GM23338 (cell line): Measurements from ENCODE around the gene FAM76B. TPM values are rescaled to one million over a fixed set of nuclear protein-coding genes. Genes with fewer than 3 reads are reported as not detected.

Experiments
- ATAC-seq: fragments of 200-7000 bp; cut with Tn5 transposase; 3 replicates; pipeline ENCODE4 v1.9.1; 2020
- DNase-seq: peaks from one replicate; pipeline ENCODE4 v3.0.0-alpha.2; 2015; ENCODE audit warnings: low spot score
- H2AFZ ChIP-seq: fragments of 200-600 bp; sonication (generic); 2 replicates; pipeline ENCODE4 v1.8.0; 2016; ENCODE audit warnings: antibody characterized with exemption, mild to moderate bottlenecking, moderate library complexity
- H3F3A ChIP-seq: fragments of 200-600 bp; sonication (generic); replicated peaks from 2 replicates; pipeline ENCODE4 v1.8.0; 2017; ENCODE audit warnings: antibody characterized with exemption, mixed run types, low read depth
- H3K27ac ChIP-seq: fragments of 200-600 bp; sonication (generic); 2 replicates; pipeline ENCODE4 v1.6.1; 2016; ENCODE audit warnings: low read depth
- H3K27me3 ChIP-seq: fragments of 200-600 bp; sonication (generic); 2 replicates; pipeline ENCODE4 v1.8.0; 2016; ENCODE audit warnings: mild to moderate bottlenecking, mixed run types, moderate library complexity; ENCODE audit not compliant: insufficient read depth
- H3K36me3 ChIP-seq: fragments of 200-600 bp; sonication (generic); 2 replicates; pipeline ENCODE4 v1.8.0; 2016; ENCODE audit warnings: mild to moderate bottlenecking; ENCODE audit not compliant: insufficient read depth
- H3K4me1 ChIP-seq: fragments of 200-600 bp; sonication (generic); 2 replicates; pipeline ENCODE4 v1.8.0; 2016; ENCODE audit warnings: mild to moderate bottlenecking, moderate library complexity; ENCODE audit not compliant: insufficient read depth
- H3K4me2 ChIP-seq: fragments of 200-600 bp; sonication (generic); 2 replicates; pipeline ENCODE4 v1.7.1; 2017; ENCODE audit warnings: mixed run types
- H3K4me3 ChIP-seq: fragments of 200-600 bp; sonication (generic); 2 replicates; pipeline ENCODE4 v1.6.1; 2016; ENCODE audit warnings: mixed run types
- H3K79me2 ChIP-seq: fragments of 200-600 bp; sonication (generic); replicated peaks from 2 replicates; pipeline ENCODE4 v1.8.0; 2017; ENCODE audit warnings: mild to moderate bottlenecking; ENCODE audit not compliant: insufficient read depth
- H3K9me2 ChIP-seq: fragments of 200-600 bp; sonication (generic); 2 replicates; pipeline ENCODE4 v1.8.0; 2017; ENCODE audit not compliant: insufficient read depth
- H4K20me1 ChIP-seq: fragments of 200-600 bp; sonication (generic); replicated peaks from 2 replicates; pipeline ENCODE4 v1.8.0; 2017; ENCODE audit warnings: mild to moderate bottlenecking; ENCODE audit not compliant: insufficient read depth
- H3K27ac Mint-ChIP-seq: 2 replicates; pipeline ENCODE4 v1.8.0; 2020; ENCODE audit warnings: inconsistent platforms, mild to moderate bottlenecking, moderate library complexity, mixed read lengths
- H3K27me3 Mint-ChIP-seq: 3 replicates; pipeline ENCODE4 v1.8.0; 2022; ENCODE audit warnings: low read depth, mild to moderate bottlenecking, moderate library complexity, mixed read lengths, inconsistent platforms; ENCODE audit not compliant: insufficient read depth, poor library complexity
- H3K36me3 Mint-ChIP-seq: 3 replicates; pipeline ENCODE4 v1.8.0; 2021; ENCODE audit warnings: low read depth, mild to moderate bottlenecking, inconsistent platforms, moderate library complexity, mixed read lengths
- H3K4me1 Mint-ChIP-seq: 3 replicates; pipeline ENCODE4 v1.8.0; 2020; ENCODE audit warnings: mild to moderate bottlenecking, inconsistent platforms, mixed read lengths
- H3K4me3 Mint-ChIP-seq: 3 replicates; pipeline ENCODE4 v1.8.0; 2021; ENCODE audit warnings: moderate library complexity, mild to moderate bottlenecking, inconsistent platforms, mixed read lengths
- H3K9me3 Mint-ChIP-seq: 3 replicates; pipeline ENCODE4 v1.8.0; 2020; ENCODE audit warnings: moderate library complexity, mild to moderate bottlenecking, inconsistent platforms, mixed read lengths
- EZH2phosphoT487 ChIP-seq: fragments of 200-600 bp; sonication (generic); IDR thresholded peaks from one replicate; pipeline ENCODE4 v1.8.1; 2018; ENCODE audit warnings: antibody characterized with exemption; ENCODE audit not compliant: unreplicated experiment
- JUNB ChIP-seq: IDR thresholded peaks from one replicate; pipeline ENCODE4 v1.6.1; 2016; ENCODE audit warnings: antibody characterized with exemption; ENCODE audit not compliant: unreplicated experiment
- REST ChIP-seq: IDR thresholded peaks from one replicate; pipeline ENCODE4 v1.6.1; 2018; ENCODE audit warnings: antibody characterized with exemption; ENCODE audit not compliant: unreplicated experiment
- ZNF114 ChIP-seq: fragments of 250-450 bp; sonication (Bioruptor Pico); IDR thresholded peaks from 2 replicates; pipeline ENCODE4 v1.5.0; 2020; ENCODE audit warnings: mild to moderate bottlenecking, moderate library complexity
- ZNF462 ChIP-seq: fragments of 250-450 bp; sonication (Bioruptor Pico); IDR thresholded peaks from 2 replicates; pipeline ENCODE4 v1.5.0; 2020; ENCODE audit warnings: mild to moderate bottlenecking, moderate library complexity
- polyA plus RNA-seq: library from polyadenylated mRNA; unstranded; fragments of >200 nt; fragmentation: Nextera tagmentation; extraction: Ambion mirVana; gene quantifications from 2 replicates; pipeline ENCODE4 v1.2.1, GENCODE V29; 2016
- total RNA-seq: library from RNA; depleted of rRNA; stranded (reverse); fragments of >200 nt; shearing (Covaris generic); gene quantifications from 2 replicates; pipeline ENCODE4 v1.2.3, GENCODE V29; 2014
- TF ChIP-seq, protein P1 (sequence below), 2 experiments: fragments of 200-600 bp in 1 of 2; sonication (generic) in 1 of 2; conservative IDR thresholded peaks; 2 replicates each; pipeline versions ENCODE4 v1.5.1 to v1.6.1; 2016 to 2017; ENCODE audit warnings: antibody characterized with exemption in 2 of 2, low read depth in 2 of 2, mild to moderate bottlenecking in 2 of 2, moderate library complexity in 1 of 2

Gene FAM76B
- total and polyA plus RNA-seq, 2 experiments from 2014 or later: 21.1 to 37.9 TPM

DNA sequence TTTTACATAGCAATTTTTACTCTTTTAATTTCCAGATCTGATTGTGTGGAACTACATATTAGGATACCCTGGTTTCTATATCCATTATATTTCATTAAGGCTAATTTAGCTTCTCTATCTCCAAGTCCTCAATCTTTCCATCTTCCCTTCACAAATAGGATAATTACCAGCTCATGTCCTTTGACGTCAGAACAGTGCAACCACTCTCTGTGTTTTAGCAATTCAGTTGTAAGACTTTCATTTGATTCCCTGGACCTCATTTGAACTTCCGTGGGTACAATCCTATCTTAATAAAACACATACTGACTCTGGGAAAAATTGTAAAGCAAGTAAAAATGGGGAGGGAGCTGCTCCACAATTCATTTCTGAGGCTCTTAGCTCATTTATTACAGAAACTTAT, 52.8 kb downstream of the FAM76B start:
- no peak overlapping the region for H3K4me2 ChIP-seq
- no peaks in the 10 kb centered on the region for H4K20me1 ChIP-seq
- H3F3A ChIP-seq: no peaks in the 10 kb centered on the region
- no peaks in the 10 kb centered on the region for H3K36me3 Mint-ChIP-seq
- no peaks in the 10 kb centered on the region for H3K27me3 Mint-ChIP-seq
- no peaks in the 10 kb centered on the region for H3K9me3 Mint-ChIP-seq
- H3K27me3 ChIP-seq: no peaks in the 10 kb centered on the region
- no peaks in the 10 kb centered on the region for H3K4me1 ChIP-seq
- no peaks in the 10 kb centered on the region for H3K36me3 ChIP-seq
- no peak overlapping the region for H3K4me3 ChIP-seq
- H3K27ac ChIP-seq: no peak overlapping the region
- no peaks in the 10 kb centered on the region for H3K79me2 ChIP-seq
- no peak for TF ChIP-seq ZNF114 (CRISPR knock-in tag)
- TF ChIP-seq, protein P1, sequence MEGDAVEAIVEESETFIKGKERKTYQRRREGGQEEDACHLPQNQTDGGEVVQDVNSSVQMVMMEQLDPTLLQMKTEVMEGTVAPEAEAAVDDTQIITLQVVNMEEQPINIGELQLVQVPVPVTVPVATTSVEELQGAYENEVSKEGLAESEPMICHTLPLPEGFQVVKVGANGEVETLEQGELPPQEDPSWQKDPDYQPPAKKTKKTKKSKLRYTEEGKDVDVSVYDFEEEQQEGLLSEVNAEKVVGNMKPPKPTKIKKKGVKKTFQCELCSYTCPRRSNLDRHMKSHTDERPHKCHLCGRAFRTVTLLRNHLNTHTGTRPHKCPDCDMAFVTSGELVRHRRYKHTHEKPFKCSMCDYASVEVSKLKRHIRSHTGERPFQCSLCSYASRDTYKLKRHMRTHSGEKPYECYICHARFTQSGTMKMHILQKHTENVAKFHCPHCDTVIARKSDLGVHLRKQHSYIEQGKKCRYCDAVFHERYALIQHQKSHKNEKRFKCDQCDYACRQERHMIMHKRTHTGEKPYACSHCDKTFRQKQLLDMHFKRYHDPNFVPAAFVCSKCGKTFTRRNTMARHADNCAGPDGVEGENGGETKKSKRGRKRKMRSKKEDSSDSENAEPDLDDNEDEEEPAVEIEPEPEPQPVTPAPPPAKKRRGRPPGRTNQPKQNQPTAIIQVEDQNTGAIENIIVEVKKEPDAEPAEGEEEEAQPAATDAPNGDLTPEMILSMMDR (conservative IDR thresholded peaks at IDR 0.05; ENCODE audit: low read depth in 2 of 2): no peak
- no peak for TF ChIP-seq JUNB
- TF ChIP-seq ZNF462: no peak
- no peak for TF ChIP-seq EZH2phosphoT487
- TF ChIP-seq REST: no peak
- 0 out of 2 replicates have a peak overlapping the region, but pooled peaks have one; percentile 18 for H2AFZ ChIP-seq
- DNase-seq: no peak
- ATAC-seq: no peak
- no peak overlapping the region for H3K4me3 Mint-ChIP-seq
- H3K27ac Mint-ChIP-seq: no peak overlapping the region
- H3K9me2 ChIP-seq: no peaks in the 10 kb centered on the region
- 0 out of 3 replicates have a peak, but pooled peaks cover 2% of the 10 kb centered on the region for H3K4me1 Mint-ChIP-seq
